ENCODE measurements around the gene BCDIN3D. TPM values are rescaled to one million over a fixed set of nuclear protein-coding genes. Genes with fewer than 3 reads are reported as not detected.

BCDIN3D gene
- total and polyA plus RNA-seq, 11 donors: 1.6 to 3.9 (median 2.3) TPM

DNA sequence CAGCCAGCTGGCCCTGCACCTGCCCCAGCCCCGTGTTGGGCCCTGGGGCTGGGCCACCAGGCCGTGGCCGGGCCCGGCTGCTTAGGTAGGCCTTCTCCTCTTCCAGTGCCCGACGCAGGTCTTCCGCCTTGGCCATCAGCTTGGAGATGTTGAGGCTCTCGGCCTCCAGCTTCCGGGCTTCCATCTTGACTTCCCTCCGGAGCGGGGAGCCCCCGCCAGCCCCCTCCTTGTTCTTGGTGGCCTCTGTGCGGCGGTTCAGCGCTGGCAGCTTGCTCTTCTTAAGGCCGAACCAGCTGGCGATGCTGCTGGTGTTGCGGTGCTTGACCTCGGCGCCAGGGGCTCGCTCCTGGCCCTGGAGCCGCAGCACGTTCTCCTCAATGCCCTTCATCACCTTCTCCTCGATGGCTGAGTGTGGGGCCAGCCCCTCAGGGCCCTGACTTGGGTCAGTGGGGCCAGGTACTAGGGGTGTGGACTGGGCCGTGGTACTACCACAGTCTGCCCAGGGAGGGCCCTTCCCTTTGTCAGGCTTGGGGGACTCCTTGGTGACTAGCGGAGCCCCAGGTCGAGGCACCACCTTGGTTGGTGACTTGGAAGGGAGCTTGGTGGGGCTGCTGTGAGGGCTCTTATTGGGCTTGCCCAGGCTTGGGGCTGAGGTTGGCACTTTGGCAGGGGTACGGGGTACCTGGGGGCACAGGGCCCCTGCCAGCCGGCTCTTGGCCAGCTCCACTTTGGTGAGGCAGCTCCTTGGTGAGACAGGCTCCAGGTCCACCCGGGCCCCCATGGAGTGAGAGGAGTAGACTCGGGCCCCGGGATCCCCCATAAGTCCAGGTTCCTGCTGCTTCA is 47.9 kb downstream of the BCDIN3D start:
- peaks cover 0 to 3% (median 0%) of the 10 kb centered on the region in 12 donors for H3K4me1 ChIP-seq
- intact Hi-C loops (cut with DNase I): loop anchor here in 1 of 10 donors (10.0 kb wide), 1 partner anchor 160 kb away; the partner anchor contains the start of gene AQP2
- TF ChIP-seq, protein P1, sequence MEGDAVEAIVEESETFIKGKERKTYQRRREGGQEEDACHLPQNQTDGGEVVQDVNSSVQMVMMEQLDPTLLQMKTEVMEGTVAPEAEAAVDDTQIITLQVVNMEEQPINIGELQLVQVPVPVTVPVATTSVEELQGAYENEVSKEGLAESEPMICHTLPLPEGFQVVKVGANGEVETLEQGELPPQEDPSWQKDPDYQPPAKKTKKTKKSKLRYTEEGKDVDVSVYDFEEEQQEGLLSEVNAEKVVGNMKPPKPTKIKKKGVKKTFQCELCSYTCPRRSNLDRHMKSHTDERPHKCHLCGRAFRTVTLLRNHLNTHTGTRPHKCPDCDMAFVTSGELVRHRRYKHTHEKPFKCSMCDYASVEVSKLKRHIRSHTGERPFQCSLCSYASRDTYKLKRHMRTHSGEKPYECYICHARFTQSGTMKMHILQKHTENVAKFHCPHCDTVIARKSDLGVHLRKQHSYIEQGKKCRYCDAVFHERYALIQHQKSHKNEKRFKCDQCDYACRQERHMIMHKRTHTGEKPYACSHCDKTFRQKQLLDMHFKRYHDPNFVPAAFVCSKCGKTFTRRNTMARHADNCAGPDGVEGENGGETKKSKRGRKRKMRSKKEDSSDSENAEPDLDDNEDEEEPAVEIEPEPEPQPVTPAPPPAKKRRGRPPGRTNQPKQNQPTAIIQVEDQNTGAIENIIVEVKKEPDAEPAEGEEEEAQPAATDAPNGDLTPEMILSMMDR (IDR thresholded peaks at IDR 0.05): no peak
- no peak for TF ChIP-seq POLR2A (IDR thresholded peaks at IDR 0.05)
- no peak overlapping the region for H3K4me3 ChIP-seq
- ATAC-seq: no peak
- 91 to 94% (median 93%) methylated on average over 29 to 32 of the region's 32 CpGs for WGBS, 4 donors
- no peaks in the 10 kb centered on the region for H3K9me3 ChIP-seq
- peaks cover 0 to 93% (median 73%) of the 10 kb centered on the region in 9 donors for H3K36me3 ChIP-seq
- DNase-seq: no peak
- H3K27ac ChIP-seq: no peak overlapping the region
- no peaks in the 10 kb centered on the region for H3K27me3 ChIP-seq

DNA sequence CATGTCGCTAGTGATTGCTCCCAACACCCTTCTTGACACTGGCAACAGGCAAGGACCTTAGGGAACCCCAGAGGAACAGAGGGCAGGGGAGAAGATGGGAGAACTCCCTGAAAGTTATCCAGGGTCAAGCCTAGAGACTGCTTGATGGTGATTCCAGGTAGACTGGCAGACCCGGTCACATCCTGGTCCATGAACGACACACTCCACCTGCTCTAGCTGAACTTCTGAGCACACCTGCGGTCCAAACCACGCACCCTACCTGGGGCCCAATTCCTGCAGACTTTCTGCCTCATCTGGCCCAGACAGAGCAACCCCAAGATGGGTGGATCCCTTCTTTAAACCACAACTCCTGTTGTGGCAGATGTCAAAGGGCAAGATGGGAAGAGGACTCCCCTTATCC is 48.9 kb downstream of the BCDIN3D start:
- intact Hi-C loops (cut with DNase I): loop anchor here in 1 of 10 donors (10.0 kb wide), 1 partner anchor 161 kb away; the partner anchor contains the start of gene AQP2
- no peaks in the 10 kb centered on the region for H3K4me1 ChIP-seq
- H3K27me3 ChIP-seq: no peaks in the 10 kb centered on the region
- peaks cover 0 to 93% (median 70%) of the 10 kb centered on the region in 9 donors for H3K36me3 ChIP-seq
- ATAC-seq (no peak), DNase-seq (no peak)
- TF ChIP-seq, protein P1 (IDR thresholded peaks at IDR 0.05): no peak
- TF ChIP-seq POLR2A (IDR thresholded peaks at IDR 0.05): no peak
- H3K4me3 ChIP-seq: no peak overlapping the region
- H3K27ac ChIP-seq: no peak overlapping the region
- no peaks in the 10 kb centered on the region for H3K9me3 ChIP-seq
- WGBS, 4 donors: 79 to 94% (median 90%) methylated on average over 2 to 5 of the region's 5 CpGs

DNA sequence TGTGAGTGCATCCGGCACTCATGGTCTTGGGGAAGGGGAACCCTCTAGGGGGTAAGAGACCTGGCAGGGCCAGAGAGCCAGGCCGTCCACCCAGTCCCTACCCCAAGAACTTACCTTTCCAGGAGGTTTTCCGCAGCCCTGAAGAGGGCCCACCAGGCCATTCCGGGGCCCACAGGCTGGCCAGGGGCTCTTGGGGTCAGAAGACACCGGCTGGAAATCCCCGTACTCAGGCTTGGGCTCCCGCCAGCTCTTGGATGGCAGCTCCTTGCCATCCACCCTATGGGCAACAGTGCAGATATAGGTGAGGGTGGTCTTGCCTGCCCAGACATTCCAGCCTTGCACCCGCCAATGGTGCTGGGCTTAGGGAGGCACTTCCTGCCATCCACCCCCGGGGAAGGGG is 49.3 kb downstream of the BCDIN3D start:
- no peak for TF ChIP-seq POLR2A (IDR thresholded peaks at IDR 0.05)
- TF ChIP-seq, protein P1 (IDR thresholded peaks at IDR 0.05): no peak
- ATAC-seq: no peak
- no peak for DNase-seq
- H3K27me3 ChIP-seq: no peaks in the 10 kb centered on the region
- no peaks in the 10 kb centered on the region for H3K9me3 ChIP-seq
- 87 to 92% (median 90%) methylated on average over 3 to 9 of the region's 9 CpGs for WGBS, 4 donors
- H3K36me3 ChIP-seq: peaks cover 0 to 89% (median 66%) of the 10 kb centered on the region in 9 donors
- H3K4me3 ChIP-seq: no peak overlapping the region
- H3K4me1 ChIP-seq: no peaks in the 10 kb centered on the region
- no peak overlapping the region for H3K27ac ChIP-seq
- intact Hi-C loops (cut with DNase I): loop anchor here in 1 of 10 donors (10.0 kb wide), 1 partner anchor 161 kb away; the partner anchor contains the start of gene AQP2

DNA sequence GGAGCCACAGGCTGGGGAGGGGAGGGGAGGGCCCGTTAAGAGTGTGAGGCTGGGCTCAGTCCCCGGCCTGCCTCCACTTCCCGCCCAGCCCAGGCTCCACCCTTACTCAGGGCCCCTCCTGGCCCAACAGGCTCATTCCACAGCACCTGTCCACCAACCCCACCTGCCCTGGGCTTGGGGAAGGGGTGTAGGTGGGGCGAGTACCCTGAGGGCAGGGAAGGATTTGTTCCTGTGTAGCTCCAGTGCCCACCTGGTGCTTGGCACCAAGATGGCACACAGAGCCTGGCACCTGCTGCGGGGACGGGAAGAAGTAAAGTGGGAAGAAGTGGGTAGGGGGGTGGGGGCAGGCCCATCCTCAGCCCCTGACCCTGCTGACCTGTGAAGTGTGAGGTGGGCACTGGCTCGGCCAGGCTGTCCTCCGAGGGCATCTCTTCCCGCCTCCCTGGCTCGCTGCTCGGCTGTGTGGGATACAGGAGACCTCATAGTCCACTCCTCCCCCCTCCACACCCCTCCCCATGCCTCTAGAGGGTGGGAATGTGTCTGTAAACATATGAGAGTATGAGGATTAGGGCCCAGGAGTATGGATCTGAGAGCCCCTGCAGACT is 49.8 kb downstream of the BCDIN3D start:
- Histone ChIP-seq H3K9me3 (peaks cover 0 to 2% (median 0%) of the 10 kb centered on the region in 12 donors), H3K4me1 (no peaks in the 10 kb centered on the region), H3K36me3 (peaks cover 0 to 84% (median 61%) of the 10 kb centered on the region in 9 donors), H3K27me3 (no peaks in the 10 kb centered on the region), H3K27ac (no peak overlapping the region), H3K4me3 (no peak overlapping the region)
- WGBS, 4 donors: 80 to 92% (median 84%) methylated on average over 8 to 11 of the region's 11 CpGs
- TF ChIP-seq, protein P1 (IDR thresholded peaks at IDR 0.05): no peak
- TF ChIP-seq POLR2A (IDR thresholded peaks at IDR 0.05): no peak
- no peak for DNase-seq
- intact Hi-C loops (cut with DNase I): loop anchor here in 1 of 10 donors (10.0 kb wide), 1 partner anchor 162 kb away; the partner anchor contains the start of gene AQP2
- no peak for ATAC-seq

All from heart left ventricle (tissue), 16 donors.